Activated CD8-positive, alpha-beta memory T cell treated with anti-CD3 and anti-CD28 coated beads, Interleukin-2, amount 50 U/mL, for 1 hour (primary cell): Measurements from ENCODE around the gene DOLPP1.

ENCODE experiments used
- DNase-seq: peaks from one replicate; pipeline ENCODE4 v3.0.0-alpha.2; 2020; ENCODE audit errors: extremely low read depth

Gene DOLPP1

DNA sequence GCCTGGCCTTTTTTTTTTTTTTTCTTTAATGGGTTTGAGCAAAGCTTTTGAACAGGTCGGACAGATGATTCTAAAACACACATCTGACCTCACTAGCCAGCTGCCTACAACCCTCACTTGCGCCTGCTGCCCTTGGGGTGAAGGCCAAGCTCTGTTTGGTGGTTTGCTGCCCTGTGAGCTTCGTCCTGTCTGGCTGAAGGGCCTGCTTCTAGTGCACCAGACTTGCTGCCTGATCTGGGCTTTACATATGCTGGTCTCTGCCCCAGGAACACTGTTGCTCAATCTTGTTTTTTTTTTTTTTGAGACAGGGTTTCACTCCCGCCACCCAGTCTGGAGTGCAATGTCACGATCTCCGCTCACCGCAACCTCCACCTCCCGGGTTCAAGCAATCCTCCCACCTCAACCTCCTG lies 16.4 kb upstream of the DOLPP1 start:
- DNase-seq, result no peak

DNA sequence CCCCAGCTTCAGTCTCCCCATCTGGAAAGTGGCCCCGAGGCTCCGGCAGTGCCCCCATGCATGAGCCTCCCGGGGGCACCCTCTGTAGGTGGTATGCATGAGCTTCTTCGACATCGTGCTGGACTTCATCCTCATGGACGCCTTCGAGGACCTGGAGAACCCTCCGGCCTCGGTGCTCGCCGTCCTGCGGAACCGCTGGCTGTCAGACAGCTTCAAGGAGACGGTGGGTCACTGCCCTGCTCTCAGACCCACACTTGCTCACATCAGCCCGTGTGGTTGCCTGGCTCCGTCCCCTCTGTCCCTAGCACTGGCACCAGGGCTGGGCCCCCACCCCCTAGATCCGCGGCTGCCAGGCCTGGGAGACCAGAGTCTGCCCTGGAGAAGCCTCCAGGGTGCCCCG lies 12.8 kb upstream of the DOLPP1 start:
- DNase-seq, result no peak

DNA sequence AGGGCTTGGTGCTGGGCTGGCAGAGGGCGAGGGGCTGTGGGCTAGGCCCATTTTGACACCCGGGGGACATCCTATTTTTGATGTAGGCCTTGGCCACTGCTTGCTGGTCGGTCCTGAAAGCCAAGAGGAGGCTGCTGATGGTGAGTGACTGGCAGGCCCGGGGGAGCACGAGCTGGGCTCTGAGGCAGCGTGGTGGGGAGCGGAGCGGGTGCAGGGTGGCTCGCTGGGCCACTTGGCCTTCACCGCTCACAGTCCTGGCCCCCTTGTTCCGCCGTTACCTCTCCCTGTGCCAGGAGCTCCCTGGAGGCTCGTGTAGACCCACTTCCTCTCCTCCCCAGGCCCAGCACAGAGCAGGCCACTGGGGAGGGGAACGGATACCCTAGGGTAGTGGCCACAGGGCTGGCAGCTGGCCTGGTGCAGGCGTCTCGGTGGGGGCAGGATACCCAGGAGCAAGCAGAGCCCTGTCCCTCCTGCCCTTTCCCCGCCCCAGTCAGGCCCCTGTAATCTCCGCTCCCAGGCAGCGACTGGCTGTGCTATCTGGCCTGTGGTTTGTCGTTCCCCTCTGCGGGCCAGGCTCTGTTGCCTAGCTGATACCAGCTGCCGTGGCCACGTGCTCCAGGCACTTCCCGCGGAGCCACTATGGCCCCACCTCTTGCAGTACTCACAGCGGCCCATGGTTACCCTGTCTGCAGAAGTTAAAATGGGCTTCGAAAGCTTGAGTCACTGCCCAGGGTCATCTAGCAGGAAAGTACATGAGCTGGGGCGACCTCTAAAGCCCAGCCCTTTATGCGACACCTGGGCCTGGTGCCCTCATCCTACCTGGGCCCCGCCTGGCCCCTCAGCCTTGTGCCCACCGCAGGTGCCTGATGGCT lies 11.7 kb upstream of the DOLPP1 start:
- DNase-seq, result peak; percentile 20

DNA sequence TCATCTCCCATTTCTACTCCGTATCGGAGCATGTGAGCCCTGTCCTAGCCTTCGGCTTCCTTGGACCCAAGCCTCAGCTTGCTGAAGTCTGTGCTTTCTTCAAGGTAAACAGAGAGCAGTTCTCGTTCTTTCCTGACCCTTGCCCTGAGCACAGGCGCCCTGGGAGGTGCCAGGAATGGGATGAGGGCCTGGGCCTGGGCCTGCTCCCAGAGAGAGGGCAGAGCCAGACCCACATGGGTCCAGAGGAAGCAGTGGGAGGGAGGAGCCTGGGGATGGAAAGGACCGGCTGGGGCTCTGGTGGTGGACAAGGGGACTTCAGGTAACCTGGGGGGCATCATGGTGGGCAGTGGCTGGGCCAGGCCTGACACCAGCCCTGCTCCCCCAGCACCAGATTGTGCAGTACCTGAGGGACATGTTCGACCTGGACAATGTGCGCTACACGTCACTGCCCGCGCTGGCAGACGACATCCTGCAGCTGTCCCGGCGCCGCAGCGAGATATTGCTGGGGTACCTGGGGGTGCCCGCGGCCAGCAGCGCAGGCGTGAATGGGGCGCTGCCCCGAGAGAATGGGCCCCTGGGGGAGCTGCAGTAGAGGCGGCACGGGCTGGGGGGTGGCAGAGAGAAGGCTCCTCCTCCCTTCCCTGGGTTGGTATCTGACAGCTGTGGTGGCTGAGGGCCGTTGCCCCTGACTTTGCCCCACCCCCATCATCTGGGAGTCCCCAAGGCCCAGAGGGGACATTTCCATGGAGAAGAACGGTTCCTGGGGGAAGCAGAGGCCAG lies 10.9 kb upstream of the DOLPP1 start:
- DNase-seq, result no peak

DNA sequence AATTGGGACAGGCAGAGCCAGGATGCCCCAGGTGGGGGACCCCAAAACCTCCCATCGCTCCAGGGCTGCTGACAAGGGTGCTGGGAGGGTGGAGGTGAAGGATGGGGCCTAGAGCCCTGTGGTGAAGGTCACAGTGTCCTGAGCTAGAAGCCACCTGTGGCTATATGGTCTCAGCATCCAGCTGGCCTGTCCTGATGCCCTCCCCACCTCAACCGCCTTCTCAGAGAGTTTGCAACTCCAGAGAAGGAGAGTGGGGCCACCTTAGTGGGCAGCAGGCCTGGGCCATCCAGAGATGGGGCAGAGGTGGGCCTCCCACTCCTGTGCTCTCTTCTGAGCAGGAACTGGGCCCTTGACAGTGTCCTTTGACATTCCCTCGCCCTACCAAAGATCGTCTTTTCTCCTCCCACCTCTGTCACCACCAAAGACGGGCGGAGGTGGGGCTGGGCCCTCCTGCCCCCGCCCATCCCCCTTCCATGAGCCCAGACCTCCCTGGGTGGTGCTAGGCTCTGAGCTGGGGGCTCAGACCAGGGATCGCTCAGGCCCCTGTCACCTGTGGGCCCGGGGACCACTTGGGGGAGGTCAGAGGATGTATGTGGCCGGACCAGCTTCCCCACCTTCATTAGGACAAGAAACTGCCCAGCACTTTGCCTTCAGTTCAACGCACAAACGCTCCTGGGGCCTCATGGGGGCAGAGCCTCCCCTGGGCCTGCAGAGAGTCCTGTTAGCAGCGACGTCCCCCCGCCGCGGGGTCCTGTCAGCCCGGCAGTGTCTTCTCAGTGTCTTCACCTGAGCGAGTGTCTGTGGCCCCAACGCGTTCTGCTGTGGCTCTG lies 10.0 kb upstream of the DOLPP1 start:
- DNase-seq, result no peak

DNA sequence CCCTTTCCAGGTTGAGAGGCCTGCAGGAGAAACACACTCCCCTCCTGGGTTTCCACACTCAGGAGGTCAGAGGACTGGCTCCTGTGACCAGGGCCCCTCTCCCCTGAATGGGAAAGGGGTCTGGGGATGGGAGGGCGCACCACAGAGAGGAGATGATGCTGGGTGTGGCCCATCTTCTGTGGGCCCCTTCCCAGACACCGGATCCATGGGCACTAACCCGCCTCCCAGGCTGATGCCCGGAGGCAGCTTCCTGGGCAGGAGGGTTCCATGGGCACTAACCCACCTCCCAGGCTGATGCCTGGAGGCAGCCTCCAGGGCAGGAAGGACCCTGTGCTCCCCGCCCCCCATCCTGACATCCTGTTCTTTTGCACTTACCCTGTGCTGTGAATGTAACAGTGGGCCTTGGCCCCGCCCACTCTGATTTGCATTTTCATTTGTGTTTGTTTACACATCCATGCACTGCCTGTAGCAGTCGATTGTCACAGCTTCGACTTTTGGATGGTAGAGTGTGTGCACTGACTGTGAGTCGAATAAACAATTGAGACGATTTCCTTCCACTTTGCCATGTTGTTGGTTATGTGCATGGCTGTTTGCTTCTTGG lies 9.3 kb upstream of the DOLPP1 start:
- DNase-seq, result no peak

DNA sequence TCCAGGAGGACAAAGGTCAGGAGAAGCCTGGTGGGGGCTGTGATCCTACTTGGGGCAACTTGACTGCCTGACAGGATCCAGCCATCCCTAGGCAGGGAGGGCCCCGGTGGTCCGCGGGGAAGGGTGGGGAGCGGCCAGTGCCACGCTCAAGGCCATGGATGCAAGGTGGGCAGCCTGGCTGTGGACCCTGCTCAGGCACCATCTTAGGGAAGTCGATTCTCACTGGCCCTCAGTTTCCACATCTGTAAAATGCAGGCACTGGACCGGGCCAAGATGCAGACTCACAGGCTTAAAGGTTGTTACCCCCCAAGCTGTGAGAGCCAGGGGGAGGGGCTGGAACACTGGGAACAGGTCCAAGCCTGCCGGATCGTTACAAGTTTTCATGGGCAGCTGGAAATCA lies 8.7 kb upstream of the DOLPP1 start:
- no peak for DNase-seq

DNA sequence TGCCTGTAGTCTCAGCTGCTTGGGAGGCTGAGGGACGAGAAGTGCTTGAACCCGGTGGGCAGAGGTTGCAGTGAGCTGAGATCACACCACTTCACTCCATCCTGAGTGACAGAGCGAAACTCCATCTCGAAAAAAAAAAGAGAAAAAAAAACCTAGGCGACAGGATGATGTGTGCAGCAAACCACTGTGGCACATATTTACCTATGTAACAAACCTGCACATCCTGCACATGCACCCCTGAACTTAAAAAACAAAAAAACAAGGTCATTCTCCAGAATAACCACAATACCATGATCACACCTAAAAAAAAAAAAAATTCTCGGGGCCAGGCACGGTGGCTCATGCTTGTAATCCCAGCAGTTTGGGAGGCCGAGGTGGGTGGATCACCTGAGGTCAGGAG lies 7.5 kb upstream of the DOLPP1 start:
- DNase-seq, result no peak

DNA sequence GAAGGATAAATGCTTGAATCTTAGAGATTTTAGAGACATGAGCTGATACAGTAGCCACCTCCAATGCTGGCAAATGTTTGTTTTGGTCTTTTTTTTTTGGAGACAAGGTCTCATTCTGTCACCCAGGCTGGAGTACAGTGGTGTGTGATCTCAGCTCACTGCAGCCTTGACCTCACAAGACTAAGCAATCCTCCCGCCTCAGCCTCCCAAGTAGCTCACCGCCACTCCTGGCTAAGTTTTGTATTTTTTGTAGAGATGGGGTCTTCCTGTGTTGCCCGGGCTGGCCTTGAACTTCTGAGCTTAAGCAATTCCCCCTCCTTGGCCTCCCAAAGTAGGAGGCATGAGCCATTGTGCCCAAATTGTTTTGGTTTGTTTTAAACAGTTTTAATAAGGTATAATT lies 6.8 kb upstream of the DOLPP1 start:
- no peak for DNase-seq

DNA sequence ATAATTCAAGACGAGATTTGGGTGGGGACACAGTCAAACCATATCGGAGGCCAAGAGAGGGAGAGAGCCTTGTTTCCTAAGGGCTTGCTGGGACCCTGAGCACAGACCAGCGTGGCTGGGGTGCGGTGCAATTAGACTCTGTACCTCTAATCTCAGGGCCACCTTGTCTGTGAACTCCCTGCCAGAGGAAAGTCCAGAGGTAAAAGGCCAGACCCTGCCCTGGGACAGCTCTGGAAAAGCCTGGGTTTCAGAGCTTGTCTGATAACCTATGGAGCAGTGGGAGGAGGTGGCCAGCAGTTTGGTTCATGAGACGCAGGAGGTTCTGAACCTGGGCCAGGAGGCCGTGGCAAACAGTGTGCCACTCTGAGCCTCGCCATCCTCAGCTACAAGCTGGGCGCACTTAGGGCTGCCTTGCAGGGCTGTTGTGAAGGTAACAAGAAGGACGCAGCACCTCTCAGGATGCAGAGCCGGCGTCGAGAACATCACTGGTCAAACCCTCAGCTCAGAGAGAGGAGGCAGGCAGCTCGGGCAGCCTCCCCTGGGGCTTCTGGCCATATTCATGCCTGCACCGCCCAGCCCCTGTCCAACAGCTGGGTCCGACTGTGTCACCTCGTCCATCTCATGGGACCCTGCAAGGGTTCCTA lies 4.8 kb upstream of the DOLPP1 start:
- no peak for DNase-seq

DNA sequence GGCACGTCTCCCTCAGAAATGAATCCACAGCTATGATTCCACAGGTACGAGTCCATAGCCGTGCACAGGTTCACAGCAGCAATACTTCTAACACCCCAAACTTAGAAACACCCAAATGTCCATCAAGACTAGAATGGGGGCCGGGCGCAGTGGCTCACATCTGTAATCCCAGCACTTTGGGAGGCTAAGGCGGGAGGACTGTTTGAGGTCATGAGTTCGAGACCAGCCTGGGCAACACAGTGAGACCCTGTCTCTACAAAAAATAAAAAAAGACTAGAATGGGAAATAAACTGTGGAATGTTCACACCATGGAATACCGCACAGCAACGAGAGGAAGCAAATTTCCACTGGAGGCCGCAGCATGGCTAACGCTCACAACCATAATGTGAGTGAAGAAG lies 4.3 kb upstream of the DOLPP1 start:
- DNase-seq, result no peak

DNA sequence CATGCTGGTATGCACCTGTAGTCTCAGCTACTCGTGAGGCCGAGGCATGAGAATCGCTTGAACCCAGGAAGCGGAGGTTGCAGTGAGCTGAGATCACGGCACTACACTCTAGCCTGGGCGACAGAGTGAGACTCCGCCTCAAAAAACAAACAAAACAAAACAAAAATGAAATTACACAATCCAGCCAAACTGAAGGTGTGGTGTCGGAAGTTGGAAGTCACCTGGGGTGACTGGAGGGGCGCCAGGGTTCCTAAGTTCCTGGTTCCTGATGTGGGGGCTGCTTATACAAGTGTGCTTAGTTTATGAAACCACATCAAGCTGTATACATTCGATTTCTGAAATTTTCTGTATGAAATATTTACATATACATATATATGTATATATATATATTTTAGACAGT lies 3.7 kb upstream of the DOLPP1 start:
- DNase-seq, result no peak

DNA sequence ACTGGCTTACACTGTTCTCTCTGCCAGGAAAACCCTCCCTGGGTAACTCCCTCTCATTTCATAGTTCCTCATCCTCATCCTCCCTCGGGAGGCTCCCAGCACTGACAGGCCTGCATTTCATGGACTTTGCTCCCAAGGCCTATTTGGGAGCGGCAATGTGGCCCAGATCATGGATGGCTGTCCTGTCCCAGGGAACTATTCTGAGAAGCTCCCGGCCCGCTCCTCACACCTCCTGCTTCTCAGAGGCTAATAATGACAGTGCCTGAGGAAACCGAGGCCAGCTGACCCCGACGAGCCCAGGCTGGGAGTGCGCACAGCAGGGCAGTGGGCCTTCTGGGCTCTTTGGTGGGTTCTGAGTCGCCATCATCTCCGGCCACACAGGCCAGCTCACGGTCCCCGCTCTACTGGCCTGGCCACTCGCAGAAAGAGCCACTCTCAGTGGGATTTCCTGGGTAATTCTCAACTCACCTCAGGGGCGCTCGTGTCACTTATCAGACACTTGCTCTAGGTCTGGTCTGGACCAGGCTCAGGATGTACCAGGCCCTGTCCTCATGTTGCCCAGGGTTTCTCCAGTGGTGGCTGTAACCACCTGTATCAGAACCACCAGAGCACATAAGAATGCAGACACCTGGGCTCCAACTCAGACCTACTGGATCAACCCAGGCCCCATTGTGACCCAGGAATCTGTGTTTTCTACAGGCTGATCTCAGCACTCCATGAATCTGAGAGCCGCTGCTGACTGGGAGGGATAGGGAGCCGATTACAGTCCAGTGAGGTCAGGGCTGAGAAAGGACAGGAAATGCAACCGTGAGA lies 2.0 kb upstream of the DOLPP1 start:
- no peak for DNase-seq

DNA sequence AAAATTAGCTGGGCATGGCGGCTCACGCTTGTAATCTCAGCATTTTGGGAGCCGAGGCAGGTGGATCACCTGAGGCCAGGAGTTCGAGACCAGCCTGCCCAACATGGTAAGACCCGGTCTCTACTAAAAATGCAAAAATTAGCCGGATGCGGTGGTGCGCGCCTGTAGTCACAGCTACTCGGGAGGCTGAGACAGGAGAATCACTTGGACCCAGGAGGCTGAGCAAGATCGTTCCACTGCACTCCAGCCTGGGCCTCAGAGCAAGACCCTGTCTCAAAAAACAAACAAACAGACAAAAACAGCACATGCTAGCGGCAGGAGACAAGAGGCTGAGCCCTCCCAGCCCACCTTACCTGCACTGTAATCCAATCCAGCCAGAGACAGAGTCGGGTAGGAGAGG lies 1.1 kb upstream of the DOLPP1 start:
- DNase-seq, result no peak

DNA sequence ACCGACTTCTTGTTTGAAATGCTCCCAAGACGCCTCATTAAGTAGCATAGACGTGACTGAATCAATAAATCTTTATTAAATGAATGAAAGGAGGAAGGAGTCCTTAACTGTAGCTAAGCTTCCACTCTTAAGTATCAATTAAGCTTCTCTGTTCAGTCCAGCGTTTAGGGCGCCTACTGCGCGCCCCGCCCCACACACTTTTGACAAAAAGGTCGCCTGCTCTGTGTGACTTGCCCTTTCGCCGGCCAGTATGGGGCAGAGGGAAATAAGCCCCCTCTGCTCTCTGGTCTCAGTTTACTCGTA lies 662 bp upstream of the DOLPP1 start:
- no peak for DNase-seq

DNA sequence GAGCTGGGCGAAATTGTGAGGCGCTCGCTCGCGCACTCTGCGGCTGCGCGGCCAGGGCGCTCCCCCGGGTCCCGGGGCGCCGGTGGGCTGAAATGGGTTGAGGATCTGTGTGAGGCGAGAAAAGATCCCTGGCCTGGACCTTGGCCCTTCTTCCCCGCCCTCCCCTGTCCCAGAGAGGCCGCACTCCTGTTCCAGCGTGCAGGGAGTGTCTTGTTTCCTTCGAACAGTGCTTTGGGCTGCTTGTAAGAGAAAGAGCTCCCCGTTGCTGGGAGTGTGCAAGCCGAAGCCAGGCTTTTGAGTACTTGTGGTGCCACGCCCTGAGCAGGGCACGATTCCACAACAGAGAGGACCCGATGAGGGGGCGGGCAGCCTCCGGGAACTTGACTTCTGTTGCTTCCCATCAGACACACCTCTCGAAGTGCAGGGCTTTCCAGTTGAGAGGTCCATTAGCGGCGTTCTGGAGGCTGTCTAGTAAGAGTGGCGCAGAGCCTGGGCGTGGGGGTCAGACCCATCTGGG lies 535 bp downstream of the DOLPP1 start:
- no peak for DNase-seq

DNA sequence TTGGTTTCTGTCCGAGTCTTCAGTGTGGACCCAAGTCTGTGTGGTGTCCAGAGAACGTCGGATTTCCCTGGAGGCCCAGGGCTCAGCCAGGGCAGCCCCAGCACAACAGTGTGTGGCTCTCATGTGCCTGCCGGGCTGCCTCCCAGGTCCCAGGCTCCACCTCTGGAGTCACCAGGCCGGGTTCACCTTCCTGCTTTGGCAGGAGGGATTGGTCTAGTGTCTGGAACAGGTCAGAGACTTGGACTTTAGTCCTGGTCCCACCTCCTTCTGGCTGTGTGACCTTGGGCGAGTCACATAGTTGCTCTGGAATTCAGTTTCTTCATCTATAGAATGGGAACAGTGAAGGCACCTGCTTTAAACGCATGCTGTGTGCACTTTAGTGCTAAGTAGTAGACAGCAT lies 3.2 kb downstream of the DOLPP1 start:
- DNase-seq, result no peak

DNA sequence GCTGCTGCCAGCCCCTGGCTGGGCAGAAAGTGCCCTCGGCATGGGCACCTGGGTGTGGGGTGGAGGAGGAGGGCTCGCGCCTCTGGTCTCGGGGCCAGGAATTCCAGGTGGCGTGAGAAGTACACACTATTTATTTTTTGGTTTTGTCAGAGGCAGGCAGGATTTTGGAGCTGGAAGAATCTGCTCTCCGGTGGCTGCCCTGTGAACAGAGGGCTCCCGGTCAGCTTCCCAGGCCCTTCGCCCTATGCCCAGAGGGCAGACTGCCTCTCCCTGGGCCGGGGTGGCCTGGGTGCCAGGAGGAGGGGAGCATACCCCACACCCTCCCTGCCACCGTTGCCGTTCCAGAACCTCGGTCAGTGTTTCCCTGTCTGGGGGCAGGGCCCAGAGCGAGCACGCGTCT lies 8.3 kb downstream of the DOLPP1 start:
- no peak for DNase-seq

DNA sequence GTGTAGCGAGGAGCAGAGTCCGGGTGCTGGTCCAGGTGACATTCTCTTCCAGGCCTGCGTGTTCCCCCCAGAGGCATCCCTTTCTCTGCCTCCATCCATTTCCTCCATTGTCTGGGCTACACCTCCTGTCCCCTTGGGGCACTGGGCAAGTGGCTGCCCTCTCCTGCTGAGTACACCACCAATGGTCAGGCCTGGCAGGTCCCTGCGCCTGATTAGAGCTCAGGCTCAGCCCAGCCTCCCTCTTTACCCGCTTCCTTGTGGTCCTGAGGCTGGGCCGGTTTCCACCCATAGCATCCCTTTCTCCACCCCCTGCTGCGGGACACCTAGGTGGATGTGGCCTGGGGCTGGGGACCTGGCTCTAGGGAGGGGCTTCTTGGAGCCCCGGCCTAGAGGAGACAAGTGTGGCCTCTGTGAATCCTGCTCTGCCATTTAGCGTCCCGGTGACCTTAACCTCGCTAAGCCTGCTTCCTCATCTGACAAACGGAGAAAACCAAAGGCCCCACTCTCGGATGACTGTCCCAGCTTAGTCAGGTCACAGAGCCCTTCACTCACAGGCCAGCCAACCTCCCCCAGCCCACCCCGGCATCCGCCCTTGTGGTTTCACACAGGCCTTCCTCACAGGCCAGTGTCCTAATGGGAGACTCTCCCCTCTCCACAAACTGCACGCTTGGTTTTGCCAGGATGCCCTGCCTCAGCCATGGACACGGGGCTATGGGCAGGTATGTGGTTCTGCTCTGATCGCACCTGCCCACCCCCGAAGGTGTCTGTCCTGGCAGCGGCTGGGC lies 12.9 kb downstream of the DOLPP1 start:
- DNase-seq, result no peak
